CD14-positive monocyte (primary cell): Measurements from ENCODE around the gene LEO1. TPM values are rescaled to one million over a fixed set of nuclear protein-coding genes. Genes with fewer than 3 reads are reported as not detected.
A peak's percentile ranks its signal among the peaks of the same experiment; 100 is the strongest.

Source experiments
- DNase-seq, 3 donors: peaks; one replicate each; pipeline ENCODE4 v3.0.0-alpha.2; 2011 to 2022
- H2AFZ ChIP-seq: 2 replicates; pipeline ENCODE4 v1.6.0; 2012; ENCODE audit warnings: mild to moderate bottlenecking, low read depth, low read length, inconsistent platforms; ENCODE audit not compliant: insufficient read depth, poor library complexity, severe bottlenecking
- H3K27ac ChIP-seq, 2 donors: 1 replicate in 1 of 2; 2 replicates in 1 of 2; pipeline ENCODE4 v1.5.1; 2012 to 2013; ENCODE audit warnings: low read length in 2 of 2, control low read depth in 1 of 2, inconsistent platforms in 1 of 2, low read depth in 1 of 2, mild to moderate bottlenecking in 1 of 2
- H3K27me3 ChIP-seq, 2 donors: one replicate each; pipeline versions ENCODE4 v1.6.0 to v1.6.1; 2011 to 2013; ENCODE audit warnings: low read length in 2 of 2; ENCODE audit not compliant: control insufficient read depth in 2 of 2, insufficient read depth in 2 of 2
- H3K36me3 ChIP-seq, 2 donors: replicated peaks in 1 of 2; 1 replicate in 1 of 2; 2 replicates in 1 of 2; pipeline versions ENCODE4 v1.5.1 to v1.6.1; 2012 to 2013; ENCODE audit warnings: low read length in 2 of 2, control low read depth in 1 of 2, inconsistent platforms in 1 of 2, mild to moderate bottlenecking in 1 of 2; ENCODE audit not compliant: insufficient read depth in 2 of 2, control insufficient read depth in 1 of 2
- H3K4me1 ChIP-seq, 2 donors: 1 replicate in 1 of 2; 2 replicates in 1 of 2; pipeline versions ENCODE4 v1.5.1 to v1.6.1; 2012 to 2013; ENCODE audit warnings: low read length in 2 of 2, control low read depth in 1 of 2, inconsistent platforms in 1 of 2, mild to moderate bottlenecking in 1 of 2, moderate library complexity in 1 of 2; ENCODE audit not compliant: insufficient read depth in 2 of 2, control insufficient read depth in 1 of 2
- H3K4me2 ChIP-seq: replicated peaks from 2 replicates; pipeline ENCODE3; 2012; ENCODE audit warnings: low read length, moderate library complexity, mild to moderate bottlenecking; ENCODE audit not compliant: poor library complexity, severe bottlenecking; ENCODE audit errors: extremely low read depth
- H3K4me3 ChIP-seq, 3 experiments: fragments of 200-600 bp in 1 of 3; sonication (generic) in 1 of 3; replicated peaks in 1 of 3; 1 replicate in 2 of 3; 2 replicates in 1 of 3; pipeline ENCODE4 v1.5.1; 2011 to 2013; ENCODE audit warnings: low read length in 3 of 3, mild to moderate bottlenecking in 3 of 3, control low read depth in 2 of 3, low read depth in 2 of 3, inconsistent platforms in 1 of 3, moderate library complexity in 1 of 3
- H3K79me2 ChIP-seq: 2 replicates; pipeline ENCODE4 v1.6.0; 2012; ENCODE audit warnings: mild to moderate bottlenecking, control low read depth, inconsistent platforms, low read length, moderate library complexity; ENCODE audit not compliant: insufficient read depth
- H3K9ac ChIP-seq: 2 replicates; pipeline ENCODE4 v1.6.0; 2017; ENCODE audit warnings: low read length, mild to moderate bottlenecking; ENCODE audit not compliant: insufficient read depth, poor library complexity, severe bottlenecking
- H3K9me3 ChIP-seq, 2 donors: replicated peaks in 1 of 2; 1 replicate in 1 of 2; 2 replicates in 1 of 2; pipeline versions ENCODE4 v1.5.1 to v1.6.1; 2012 to 2013; ENCODE audit warnings: low read length in 2 of 2, control low read depth in 1 of 2; ENCODE audit not compliant: control insufficient read depth in 1 of 2, insufficient read depth in 1 of 2
- H4K20me1 ChIP-seq: 2 replicates; pipeline ENCODE4 v1.6.0; 2012; ENCODE audit warnings: mild to moderate bottlenecking, low read length, control low read depth, moderate library complexity; ENCODE audit not compliant: insufficient read depth
- H3K27ac Mint-ChIP-seq, 7 donors: one replicate each; pipeline ENCODE4 v1.8.0; 2020; ENCODE audit warnings: mild to moderate bottlenecking in 7 of 7, mixed read lengths in 7 of 7, moderate library complexity in 6 of 7, inconsistent platforms in 2 of 7
- H3K27me3 Mint-ChIP-seq, 3 donors: one replicate each; pipeline ENCODE4 v1.8.0; 2021 to 2022; ENCODE audit warnings: low read depth in 3 of 3, mild to moderate bottlenecking in 3 of 3, mixed read lengths in 3 of 3, moderate library complexity in 3 of 3, inconsistent platforms in 1 of 3
- H3K36me3 Mint-ChIP-seq, 2 donors: one replicate each; pipeline ENCODE4 v1.8.0; 2020; ENCODE audit warnings: mixed read lengths in 2 of 2, inconsistent platforms in 1 of 2, mild to moderate bottlenecking in 1 of 2
- H3K4me1 Mint-ChIP-seq: one replicate; pipeline ENCODE4 v1.8.0; 2020; ENCODE audit warnings: mild to moderate bottlenecking, mixed read lengths
- H3K4me3 Mint-ChIP-seq, 2 donors: one replicate each; pipeline ENCODE4 v1.8.0; 2020; ENCODE audit warnings: mild to moderate bottlenecking in 2 of 2, mixed read lengths in 2 of 2, moderate library complexity in 1 of 2
- H3K9me3 Mint-ChIP-seq, 7 donors: one replicate each; pipeline ENCODE4 v1.8.0; 2020 to 2022; ENCODE audit warnings: mixed read lengths in 7 of 7, mild to moderate bottlenecking in 6 of 7, moderate library complexity in 6 of 7, inconsistent platforms in 2 of 7
- CTCF ChIP-seq: fragments of 200-600 bp; IDR thresholded peaks from one replicate; pipeline ENCODE4 v1.8.0; 2022; ENCODE audit warnings: antibody characterized with exemption, mild to moderate bottlenecking
- WGBS: methylation state at CpG from one replicate; pipeline ENCODE4 v1.1.5; 2013; ENCODE audit warnings: missing lambda C conversion rate; ENCODE audit not compliant: insufficient coverage; 5-methylcytosine and 5-hydroxymethylcytosine counted together
- intact Hi-C, 2 donors: fragments of 100-400 bp; cut with micrococcal nuclease; formaldehyde crosslinking; loops; one replicate each; pipeline versions ENCODE4 v1.15.0 to v1.15.1; 2023
- polyA plus RNA-seq, 3 donors: library from polyadenylated mRNA; depleted of rRNA in 1 of 3; unstranded in 2 of 3; stranded (reverse) in 1 of 3; fragments of 300-500 nt in 2 of 3; fragments of >200 nt in 1 of 3; fragmentation: Illumina TruSeq in 2 of 3; gene quantifications; 1 replicate in 2 of 3; 2 replicates in 1 of 3; pipeline ENCODE4 v1.2.3, GENCODE V29; 2012 to 2021

LEO1 gene
- polyA plus RNA-seq, 3 donors, result 1.4 to 9.3 (median 4.7) TPM

DNA sequence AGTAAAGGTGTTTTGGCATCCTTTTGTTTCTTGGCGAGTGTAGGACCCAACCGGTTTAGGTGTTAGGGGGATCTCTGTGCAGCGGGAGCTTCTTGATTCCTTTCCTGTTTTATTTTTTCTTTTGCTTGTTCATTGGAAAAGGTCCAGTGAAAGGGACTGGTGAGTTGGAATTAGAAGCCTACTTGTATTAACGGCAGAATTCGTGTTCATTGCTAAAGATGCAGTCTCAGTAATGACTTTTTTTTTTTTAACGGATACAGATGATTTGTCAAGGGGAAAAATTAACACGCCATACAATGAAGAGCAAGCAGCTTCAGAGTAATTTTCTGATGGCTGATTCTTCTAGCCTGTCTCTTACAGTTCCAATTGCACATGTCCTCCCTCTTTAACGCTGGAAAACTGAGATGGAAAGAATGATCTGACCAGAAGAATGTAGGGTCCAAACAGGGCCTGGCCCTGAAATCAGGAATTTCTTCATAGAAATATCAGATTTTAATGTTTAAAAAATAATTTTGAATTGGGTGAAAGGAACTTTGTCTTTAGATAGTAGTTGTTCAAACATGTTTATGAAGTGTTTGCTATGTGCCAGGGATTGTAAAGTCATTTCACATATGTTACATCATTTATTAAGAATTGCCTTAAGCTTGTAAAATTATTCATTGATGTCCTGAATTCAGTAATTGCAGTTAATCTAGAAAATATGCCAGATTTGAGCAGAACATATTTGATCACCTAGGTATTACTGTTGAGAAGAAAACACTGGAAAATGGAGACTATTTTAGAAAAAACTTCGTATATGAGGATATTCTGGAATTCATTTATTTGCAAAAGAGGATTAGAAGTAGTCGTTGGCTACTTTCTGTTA is 48.9 kb upstream of the LEO1 start:
- Mint-ChIP-seq H3K27me3 (peaks cover 1 to 5% (median 4%) of the 10 kb centered on the region in 3 donors), H3K36me3 (peaks cover 1 to 10% of the 10 kb centered on the region in 2 donors)
- DNase-seq, result no peak

More for the DNA sequence above, 48.9 kb upstream of the LEO1 start:
- H3K27ac ChIP-seq, result peak overlapping the region; percentile 76 to 97
- H3K9ac ChIP-seq, result peak overlapping the region; percentile 86
- Mint-ChIP-seq H3K27ac (peak overlapping the region; percentile 95 to 99 (median 98)), H3K4me1 (peaks cover 41% of the 10 kb centered on the region), H3K4me3 (peak overlapping the region; percentile 92 to 94), H3K9me3 (peaks cover 0 to 2% (median 0%) of the 10 kb centered on the region in 7 donors)
- peaks cover 56% of the 10 kb centered on the region for H4K20me1 ChIP-seq
- H3K27me3 ChIP-seq, result no peaks in the 10 kb centered on the region
- WGBS, result 0% methylated on average over 3 of the region's 10 CpGs
- peaks cover 58% of the 10 kb centered on the region for H3K79me2 ChIP-seq
- intact Hi-C loops, result no loop called here
- peak overlapping the region; percentile 53 to 98 (median 79) for H3K4me3 ChIP-seq
- peak overlapping the region; percentile 75 for H3K4me2 ChIP-seq
- no peaks in the 10 kb centered on the region for H3K36me3 ChIP-seq
- peak overlapping the region; percentile 1 for H2AFZ ChIP-seq
- H3K9me3 ChIP-seq, result no peaks in the 10 kb centered on the region
- peaks cover 29 to 48% of the 10 kb centered on the region in 2 donors for H3K4me1 ChIP-seq
- no peak for TF ChIP-seq CTCF
